GM23248 (cell line): ENCODE measurements around the gene SDF2L1.

Experiments used
- EZH2 ChIP-seq: fragments of 200-600 bp; sonication (generic); IDR thresholded peaks from 2 replicates; pipeline ENCODE4 v1.6.1; 2018; ENCODE audit warnings: antibody characterized with exemption, mild to moderate bottlenecking; ENCODE audit not compliant: insufficient read depth, poor library complexity, severe bottlenecking
- EZH2phosphoT487 ChIP-seq: fragments of 200-600 bp; sonication (generic); IDR thresholded peaks from 2 replicates; pipeline ENCODE4 v1.6.1; 2018; ENCODE audit warnings: antibody characterized with exemption, moderate library complexity, mild to moderate bottlenecking, low read depth; ENCODE audit not compliant: insufficient read depth

GRCh38 chr22:21606775-21607174, 35.3 kb upstream of the SDF2L1 start:
- TF ChIP-seq EZH2phosphoT487: no peak
- no peak for TF ChIP-seq EZH2
